IMR-90 (cell line): ENCODE data around the gene ARVCF. TPM values are rescaled to one million over a fixed set of nuclear protein-coding genes. Genes with fewer than 3 reads are reported as not detected.

ENCODE experiments used
- ATAC-seq: fragments of 200-7000 bp; cut with Tn5 transposase; 2 replicates; pipeline ENCODE4 v1.9.1; 2020; ENCODE audit warnings: low read depth, mild to moderate bottlenecking, moderate library complexity
- BruUV-seq: library from RNA; stranded (reverse); fragments of 400-500 nt; replicated peaks from 2 replicates; lab custom pipeline; 2021; lab: Mats Ljungman, UMichigan
- CTCF ChIA-PET: fragments of 300-600 bp; formaldehyde crosslinking; extraction: SDS; loops from one replicate; lab custom pipeline; 2021; ENCODE audit warnings: antibody characterized with exemption; lab: Yijun Ruan, JAX
- POLR2A ChIA-PET: fragments of 300-600 bp; sonication (Branson Sonifier 250); formaldehyde crosslinking; loops from one replicate; lab custom pipeline; 2022; ENCODE audit warnings: antibody characterized with exemption; ENCODE audit not compliant: unreplicated experiment; lab: Charles Lee
- DNase-seq: peaks from one replicate; pipeline ENCODE4 v3.0.0; 2013
- H2AFZ ChIP-seq: replicated peaks from 2 replicates; pipeline ENCODE3; 2013; ENCODE audit warnings: low read length, mild to moderate bottlenecking; ENCODE audit not compliant: poor library complexity
- H2AK5ac ChIP-seq: 2 replicates; pipeline ENCODE4 v1.6.1; 2013; ENCODE audit warnings: low read depth, low read length, inconsistent platforms
- H2AK9ac ChIP-seq: replicated peaks from 2 replicates; pipeline ENCODE3; 2013; ENCODE audit warnings: mild to moderate bottlenecking, low read depth, low read length, moderate library complexity; ENCODE audit not compliant: poor library complexity
- H2BK120ac ChIP-seq: 2 replicates; pipeline ENCODE4 v1.6.1; 2013; ENCODE audit warnings: low read depth, low read length, inconsistent platforms
- H2BK15ac ChIP-seq: 3 replicates; pipeline ENCODE4 v1.6.1; 2013; ENCODE audit warnings: low read depth, low read length, inconsistent platforms
- H2BK20ac ChIP-seq: 2 replicates; pipeline ENCODE4 v1.6.1; 2013; ENCODE audit warnings: low read depth, mild to moderate bottlenecking, inconsistent platforms, low read length, moderate library complexity
- H2BK5ac ChIP-seq: 2 replicates; pipeline ENCODE4 v1.6.1; 2013; ENCODE audit warnings: mild to moderate bottlenecking, low read depth, low read length, inconsistent platforms; ENCODE audit not compliant: poor library complexity, severe bottlenecking
- H3K14ac ChIP-seq: replicated peaks from 2 replicates; pipeline ENCODE4 v1.6.1; 2013; ENCODE audit warnings: low read depth, low read length, inconsistent platforms
- H3K18ac ChIP-seq: 2 replicates; pipeline ENCODE4 v1.6.1; 2013; ENCODE audit warnings: low read depth, low read length, control low read depth
- H3K23ac ChIP-seq: 2 replicates; pipeline ENCODE4 v1.6.1; 2013; ENCODE audit warnings: low read depth, low read length, inconsistent platforms
- H3K27ac ChIP-seq: 2 replicates; pipeline ENCODE4 v1.5.1; 2013; ENCODE audit warnings: mild to moderate bottlenecking, control low read depth, low read length; ENCODE audit not compliant: insufficient read depth
- H3K27me3 ChIP-seq: 2 replicates; pipeline ENCODE4 v1.6.1; 2013; ENCODE audit warnings: low read length; ENCODE audit not compliant: control insufficient read depth, insufficient read depth
- H3K36me3 ChIP-seq: 2 replicates; pipeline ENCODE4 v1.6.1; 2013; ENCODE audit warnings: low read length, mixed read lengths; ENCODE audit not compliant: control insufficient read depth, insufficient read depth
- H3K4ac ChIP-seq: 2 replicates; pipeline ENCODE4 v1.6.1; 2013; ENCODE audit warnings: low read depth, low read length, inconsistent platforms
- H3K4me1 ChIP-seq: 2 replicates; pipeline ENCODE4 v1.6.1; 2013; ENCODE audit warnings: low read length, mixed read lengths; ENCODE audit not compliant: control insufficient read depth, insufficient read depth
- H3K4me2 ChIP-seq: 2 replicates; pipeline ENCODE4 v1.6.1; 2013; ENCODE audit warnings: low read depth, mild to moderate bottlenecking, control low read depth, low read length, moderate library complexity
- H3K4me3 ChIP-seq: 2 replicates; pipeline ENCODE4 v1.5.1; 2013; ENCODE audit warnings: low read depth, mild to moderate bottlenecking, control low read depth, low read length, moderate library complexity; ENCODE audit not compliant: insufficient read depth
- H3K56ac ChIP-seq: 2 replicates; pipeline ENCODE4 v1.6.1; 2013; ENCODE audit warnings: low read length, inconsistent platforms; ENCODE audit not compliant: insufficient read depth; ENCODE audit errors: extremely low read depth
- H3K79me1 ChIP-seq, 2 experiments: 2 replicates each; pipeline ENCODE4 v1.6.1; 2013; ENCODE audit warnings: low read length in 2 of 2, inconsistent platforms in 1 of 2, low read depth in 1 of 2
- H3K9ac ChIP-seq: 2 replicates; pipeline ENCODE4 v1.6.1; 2013; ENCODE audit warnings: low read depth, low read length, control low read depth
- H3K9me1 ChIP-seq: 2 replicates; pipeline ENCODE4 v1.6.1; 2013; ENCODE audit warnings: low read length, inconsistent platforms; ENCODE audit not compliant: insufficient read depth
- H3K9me3 ChIP-seq: 2 replicates; pipeline ENCODE4 v1.6.1; 2013; ENCODE audit warnings: low read length; ENCODE audit not compliant: control insufficient read depth, insufficient read depth
- H4K20me1 ChIP-seq: 2 replicates; pipeline ENCODE4 v1.6.1; 2013; ENCODE audit warnings: low read length, inconsistent platforms; ENCODE audit not compliant: insufficient read depth
- H4K5ac ChIP-seq: 2 replicates; pipeline ENCODE4 v1.6.1; 2013; ENCODE audit warnings: mild to moderate bottlenecking, low read depth, low read length, control low read depth
- H4K8ac ChIP-seq, 2 experiments: 2 replicates each; pipeline ENCODE4 v1.6.1; 2013; ENCODE audit warnings: low read depth in 2 of 2, low read length in 2 of 2, control low read depth in 1 of 2, inconsistent platforms in 1 of 2
- H4K91ac ChIP-seq: 2 replicates; pipeline ENCODE4 v1.6.1; 2013; ENCODE audit warnings: low read depth, low read length, inconsistent platforms; ENCODE audit not compliant: insufficient read depth
- BHLHE40 ChIP-seq: fragments of 150-350 bp; IDR thresholded peaks from 2 replicates; pipeline ENCODE4 v1.6.1; 2016; ENCODE audit warnings: mild to moderate bottlenecking, low read depth, low read length
- CEBPB ChIP-seq: IDR thresholded peaks from 2 replicates; pipeline ENCODE4 v1.6.1; 2012; ENCODE audit warnings: low read depth, low read length, improper control_type of control experiment
- CHD1 ChIP-seq: IDR thresholded peaks from 2 replicates; pipeline ENCODE4 v1.6.1; 2012; ENCODE audit warnings: low read depth, low read length, improper control_type of control experiment
- FOS ChIP-seq: fragments of 150-350 bp; IDR thresholded peaks from 2 replicates; pipeline ENCODE4 v1.6.1; 2016; ENCODE audit warnings: low read depth, low read length
- MAFK ChIP-seq: IDR thresholded peaks from 2 replicates; pipeline ENCODE4 v1.6.1; 2012; ENCODE audit warnings: low read depth, low read length, improper control_type of control experiment
- MAZ ChIP-seq: IDR thresholded peaks from 2 replicates; pipeline ENCODE4 v1.6.1; 2012; ENCODE audit warnings: low read depth, mild to moderate bottlenecking, low read length, improper control_type of control experiment, moderate library complexity, borderline replicate concordance
- MXI1 ChIP-seq: IDR thresholded peaks from 2 replicates; pipeline ENCODE4 v1.6.1; 2012; ENCODE audit warnings: low read depth, mild to moderate bottlenecking, low read length, moderate library complexity, borderline replicate concordance
- NFE2L2 ChIP-seq: fragments of 150-350 bp; IDR thresholded peaks from 2 replicates; pipeline ENCODE4 v1.6.1; 2016; ENCODE audit warnings: low read depth, mild to moderate bottlenecking, low read length
- POLR2A ChIP-seq: IDR thresholded peaks from 2 replicates; pipeline ENCODE4 v1.6.1; 2012; ENCODE audit warnings: mild to moderate bottlenecking, low read depth, low read length
- RAD21 ChIP-seq: IDR thresholded peaks from 2 replicates; pipeline ENCODE4 v1.6.1; 2012; ENCODE audit warnings: low read length, improper control_type of control experiment
- RCOR1 ChIP-seq: IDR thresholded peaks from 2 replicates; pipeline ENCODE4 v1.6.1; 2012; ENCODE audit warnings: mild to moderate bottlenecking, low read length, improper control_type of control experiment; ENCODE audit not compliant: insufficient replicate concordance
- RFX5 ChIP-seq: IDR thresholded peaks from 2 replicates; pipeline ENCODE4 v1.8.0; 2012; ENCODE audit warnings: low read depth, mild to moderate bottlenecking, low read length, moderate library complexity
- SMC3 ChIP-seq: fragments of 150-350 bp; IDR thresholded peaks from 2 replicates; pipeline ENCODE4 v1.6.1; 2016; ENCODE audit warnings: low read depth, mild to moderate bottlenecking, antibody characterized with exemption, low read length, moderate library complexity
- WGBS, 2 experiments: methylation state at CpG; one replicate each; pipeline versions ENCODE4 v1.1.5 to v1.1.7; 2013; ENCODE audit warnings: missing lambda C conversion rate in 2 of 2; ENCODE audit not compliant: insufficient read length in 1 of 2; ENCODE audit errors: extremely low coverage in 2 of 2; 5-methylcytosine and 5-hydroxymethylcytosine counted together
- dilution Hi-C: fragments of 300-500 bp; cut with HindIII; formaldehyde crosslinking; loops from one replicate; pipeline ENCODE4 v1.14.3; 2018; ENCODE audit warnings: low sequenced_read_pairs; ENCODE audit not compliant: unreplicated experiment
- in situ Hi-C: fragments of 300-500 bp; cut with MboI; formaldehyde crosslinking; loops from 3 replicates; pipeline ENCODE4 v1.14.3; 2019; ENCODE audit warnings: low sequenced_read_pairs, inconsistent platforms, mixed read lengths
- intact Hi-C: fragments of 100-400 bp; cut with micrococcal nuclease; formaldehyde crosslinking; loops from 2 replicates; pipeline ENCODE4 v1.10.0; 2022
- polyA plus RNA-seq, 3 experiments: library from polyadenylated mRNA; depleted of rRNA; stranded (reverse); fragments of >200 nt; gene quantifications; 2 replicates each; pipeline ENCODE4 v1.2.3, GENCODE V29; 2012; ENCODE audit warnings: low replicate concordance in 1 of 3
- total RNA-seq: library from RNA; depleted of rRNA; stranded (reverse); fragments of >200 nt; gene quantifications from 2 replicates; pipeline ENCODE4 v1.2.3, GENCODE V29; 2012
- TF ChIP-seq, protein P1 (sequence below): fragments of 150-350 bp; IDR thresholded peaks from 2 replicates; pipeline ENCODE4 v1.6.1; 2016; ENCODE audit warnings: low read depth, mild to moderate bottlenecking, low read length, moderate library complexity, borderline replicate concordance
- TF ChIP-seq, protein P2 (sequence below): fragments of 150-350 bp; IDR thresholded peaks from 2 replicates; pipeline ENCODE4 v1.6.1; 2017; ENCODE audit warnings: mild to moderate bottlenecking, antibody characterized with exemption, low read length, low read depth
- TF ChIP-seq, protein P3 (sequence below): conservative IDR thresholded peaks from 2 replicates; pipeline ENCODE4 v1.5.1; 2012; ENCODE audit warnings: mild to moderate bottlenecking, low read depth, low read length, improper control_type of control experiment

The ARVCF gene
- total and polyA plus RNA-seq, 2 of the 4 experiments (the other 2 are of a cell fraction): 8.6 to 14.1 TPM

DNA sequence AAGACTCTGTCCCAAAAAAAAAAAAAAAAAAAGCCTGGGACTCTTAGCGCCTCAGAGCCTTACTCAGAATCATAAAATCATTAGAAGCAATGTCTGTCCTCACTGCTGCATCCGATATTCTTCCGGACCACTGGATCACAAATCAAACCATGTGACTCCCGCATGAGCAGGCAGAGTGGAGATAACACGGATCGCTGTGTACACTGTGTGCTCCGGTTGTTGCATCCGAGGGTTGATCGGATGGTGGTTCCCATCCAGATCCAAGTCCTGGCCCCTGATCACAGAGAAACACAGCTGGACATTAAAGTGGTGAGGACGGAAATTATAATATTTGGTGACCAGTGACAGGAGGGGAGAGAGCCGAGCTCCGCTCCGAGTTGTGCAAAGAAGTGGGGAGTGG is 65.3 kb downstream of the ARVCF start:
- Histone ChIP-seq H3K9me1 (peaks cover 28% of the 10 kb centered on the region), H3K36me3 (peaks cover 23% of the 10 kb centered on the region), H3K56ac (no peak overlapping the region), H4K8ac (no peak overlapping the region; a peak in 1 of 4 replicates), H2BK15ac (no peak overlapping the region), H3K27ac (no peak overlapping the region), H3K18ac (no peak overlapping the region), H3K4ac (peak overlapping the region; percentile 66; the same call in 1 of the 2 replicates), H3K79me1 (peaks cover 35 to 69% of the 10 kb centered on the region in 2 experiments), H4K20me1 (peaks cover 37% of the 10 kb centered on the region), H3K9me3 (no peaks in the 10 kb centered on the region), H3K4me3 (no peak overlapping the region), H2BK5ac (peak overlapping the region; percentile 30), H3K4me2 (no peak overlapping the region), H3K4me1 (peaks cover 21% of the 10 kb centered on the region), H2AK5ac (peak overlapping the region; percentile 40; the same call in 1 of the 2 replicates), H3K23ac (no peak overlapping the region), H3K14ac (peak overlapping the region; percentile 62; the same call in 1 of the 2 replicates), H2BK20ac (no peak overlapping the region), H2AFZ (no peak overlapping the region), H3K9ac (no peak overlapping the region), H3K27me3 (no peaks in the 10 kb centered on the region), H2BK120ac (no peak overlapping the region), H4K5ac (no peak overlapping the region), H2AK9ac (peak overlapping the region; percentile 82), H4K91ac (no peak overlapping the region)
- BruUV-seq: no TSS peak
- ATAC-seq (no peak), DNase-seq (no peak)
- in situ Hi-C loops (no loop called here), dilution Hi-C loops (no loop called here), intact Hi-C loops (no loop called here)
- no peak for TF ChIP-seq RAD21
- no peak for TF ChIP-seq RFX5
- TF ChIP-seq NFE2L2: no peak
- TF ChIP-seq, protein P1, sequence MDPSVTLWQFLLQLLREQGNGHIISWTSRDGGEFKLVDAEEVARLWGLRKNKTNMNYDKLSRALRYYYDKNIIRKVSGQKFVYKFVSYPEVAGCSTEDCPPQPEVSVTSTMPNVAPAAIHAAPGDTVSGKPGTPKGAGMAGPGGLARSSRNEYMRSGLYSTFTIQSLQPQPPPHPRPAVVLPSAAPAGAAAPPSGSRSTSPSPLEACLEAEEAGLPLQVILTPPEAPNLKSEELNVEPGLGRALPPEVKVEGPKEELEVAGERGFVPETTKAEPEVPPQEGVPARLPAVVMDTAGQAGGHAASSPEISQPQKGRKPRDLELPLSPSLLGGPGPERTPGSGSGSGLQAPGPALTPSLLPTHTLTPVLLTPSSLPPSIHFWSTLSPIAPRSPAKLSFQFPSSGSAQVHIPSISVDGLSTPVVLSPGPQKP: no peak
- TF ChIP-seq CHD1: no peak
- TF ChIP-seq, protein P2, sequence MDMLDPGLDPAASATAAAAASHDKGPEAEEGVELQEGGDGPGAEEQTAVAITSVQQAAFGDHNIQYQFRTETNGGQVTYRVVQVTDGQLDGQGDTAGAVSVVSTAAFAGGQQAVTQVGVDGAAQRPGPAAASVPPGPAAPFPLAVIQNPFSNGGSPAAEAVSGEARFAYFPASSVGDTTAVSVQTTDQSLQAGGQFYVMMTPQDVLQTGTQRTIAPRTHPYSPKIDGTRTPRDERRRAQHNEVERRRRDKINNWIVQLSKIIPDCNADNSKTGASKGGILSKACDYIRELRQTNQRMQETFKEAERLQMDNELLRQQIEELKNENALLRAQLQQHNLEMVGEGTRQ: no peak
- no peak for TF ChIP-seq RCOR1
- TF ChIP-seq, protein P3, sequence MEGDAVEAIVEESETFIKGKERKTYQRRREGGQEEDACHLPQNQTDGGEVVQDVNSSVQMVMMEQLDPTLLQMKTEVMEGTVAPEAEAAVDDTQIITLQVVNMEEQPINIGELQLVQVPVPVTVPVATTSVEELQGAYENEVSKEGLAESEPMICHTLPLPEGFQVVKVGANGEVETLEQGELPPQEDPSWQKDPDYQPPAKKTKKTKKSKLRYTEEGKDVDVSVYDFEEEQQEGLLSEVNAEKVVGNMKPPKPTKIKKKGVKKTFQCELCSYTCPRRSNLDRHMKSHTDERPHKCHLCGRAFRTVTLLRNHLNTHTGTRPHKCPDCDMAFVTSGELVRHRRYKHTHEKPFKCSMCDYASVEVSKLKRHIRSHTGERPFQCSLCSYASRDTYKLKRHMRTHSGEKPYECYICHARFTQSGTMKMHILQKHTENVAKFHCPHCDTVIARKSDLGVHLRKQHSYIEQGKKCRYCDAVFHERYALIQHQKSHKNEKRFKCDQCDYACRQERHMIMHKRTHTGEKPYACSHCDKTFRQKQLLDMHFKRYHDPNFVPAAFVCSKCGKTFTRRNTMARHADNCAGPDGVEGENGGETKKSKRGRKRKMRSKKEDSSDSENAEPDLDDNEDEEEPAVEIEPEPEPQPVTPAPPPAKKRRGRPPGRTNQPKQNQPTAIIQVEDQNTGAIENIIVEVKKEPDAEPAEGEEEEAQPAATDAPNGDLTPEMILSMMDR: no peak
- no peak for TF ChIP-seq MAZ
- no peak for TF ChIP-seq BHLHE40
- TF ChIP-seq SMC3: no peak
- no peak for TF ChIP-seq MXI1
- TF ChIP-seq MAFK: no peak
- no peak for TF ChIP-seq CEBPB
- TF ChIP-seq FOS: no peak
- no peak for TF ChIP-seq POLR2A
- WGBS, 2 experiments: 95% methylated on average over 4 of the region's 13 CpGs; no CpG with 5 or more reads in 1 of the 2 experiments
- ChIA-PET CTCF (no interaction called here), POLR2A (no interaction called here)
